ENCODE measurements around the gene NDST1.

DNA sequence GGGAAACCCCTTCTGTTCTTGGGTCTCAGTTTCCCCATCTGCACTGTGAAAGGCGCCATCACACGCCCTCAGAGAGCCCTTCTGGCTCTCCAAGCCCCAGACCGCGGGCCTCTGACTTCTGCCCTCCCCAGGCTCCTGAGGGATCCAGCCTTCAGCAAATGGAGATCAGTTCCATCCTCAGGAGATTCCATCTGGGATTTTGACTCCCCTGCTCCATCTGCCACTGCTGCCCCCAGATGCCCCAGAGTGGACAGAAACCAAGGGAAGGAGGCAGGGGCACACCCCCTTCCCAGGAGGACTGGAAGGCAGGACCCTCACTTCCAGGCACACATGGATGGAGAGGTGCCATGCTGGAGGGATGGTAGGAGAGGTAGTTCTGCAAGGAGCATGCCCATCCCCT, 39.7 kb upstream of the NDST1 start:
- TF ChIP-seq SIN3A (IDR thresholded peaks at IDR 0.05; ENCODE audit: low read depth) (no peak), POLR2A (IDR thresholded peaks at IDR 0.05; ENCODE audit: borderline replicate concordance, extremely low read depth, insufficient read depth, insufficient read length) (no peak), CTCF (IDR thresholded peaks at IDR 0.05 in 2 of 3, conservative IDR thresholded peaks at IDR 0.05 in 1 of 3; ENCODE audit: borderline replicate concordance in 1 of 3, insufficient read depth in 1 of 3, low read depth in 2 of 3, low read length in 2 of 3) (no peak), RAD21 (IDR thresholded peaks at IDR 0.05; ENCODE audit: low read depth) (no peak), CBX3 (IDR thresholded peaks at IDR 0.05; ENCODE audit: low read depth) (no peak), POLR2AphosphoS5 (IDR thresholded peaks at IDR 0.05; ENCODE audit: low read depth, low read length) (no peak)
- TF ChIP-seq, protein P1, sequence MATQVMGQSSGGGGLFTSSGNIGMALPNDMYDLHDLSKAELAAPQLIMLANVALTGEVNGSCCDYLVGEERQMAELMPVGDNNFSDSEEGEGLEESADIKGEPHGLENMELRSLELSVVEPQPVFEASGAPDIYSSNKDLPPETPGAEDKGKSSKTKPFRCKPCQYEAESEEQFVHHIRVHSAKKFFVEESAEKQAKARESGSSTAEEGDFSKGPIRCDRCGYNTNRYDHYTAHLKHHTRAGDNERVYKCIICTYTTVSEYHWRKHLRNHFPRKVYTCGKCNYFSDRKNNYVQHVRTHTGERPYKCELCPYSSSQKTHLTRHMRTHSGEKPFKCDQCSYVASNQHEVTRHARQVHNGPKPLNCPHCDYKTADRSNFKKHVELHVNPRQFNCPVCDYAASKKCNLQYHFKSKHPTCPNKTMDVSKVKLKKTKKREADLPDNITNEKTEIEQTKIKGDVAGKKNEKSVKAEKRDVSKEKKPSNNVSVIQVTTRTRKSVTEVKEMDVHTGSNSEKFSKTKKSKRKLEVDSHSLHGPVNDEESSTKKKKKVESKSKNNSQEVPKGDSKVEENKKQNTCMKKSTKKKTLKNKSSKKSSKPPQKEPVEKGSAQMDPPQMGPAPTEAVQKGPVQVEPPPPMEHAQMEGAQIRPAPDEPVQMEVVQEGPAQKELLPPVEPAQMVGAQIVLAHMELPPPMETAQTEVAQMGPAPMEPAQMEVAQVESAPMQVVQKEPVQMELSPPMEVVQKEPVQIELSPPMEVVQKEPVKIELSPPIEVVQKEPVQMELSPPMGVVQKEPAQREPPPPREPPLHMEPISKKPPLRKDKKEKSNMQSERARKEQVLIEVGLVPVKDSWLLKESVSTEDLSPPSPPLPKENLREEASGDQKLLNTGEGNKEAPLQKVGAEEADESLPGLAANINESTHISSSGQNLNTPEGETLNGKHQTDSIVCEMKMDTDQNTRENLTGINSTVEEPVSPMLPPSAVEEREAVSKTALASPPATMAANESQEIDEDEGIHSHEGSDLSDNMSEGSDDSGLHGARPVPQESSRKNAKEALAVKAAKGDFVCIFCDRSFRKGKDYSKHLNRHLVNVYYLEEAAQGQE (IDR thresholded peaks at IDR 0.05; ENCODE audit: low read depth): no peak
